Psoas muscle (tissue), 8 donors: ENCODE data around the gene ZCRB1. TPM values are rescaled to one million over a fixed set of nuclear protein-coding genes. Genes with fewer than 3 reads are reported as not detected.

Experiments used
- ATAC-seq, 4 donors: fragments of 200-7000 bp; cut with Tn5 transposase; one replicate each; pipeline ENCODE4 v1.9.1; 2020; ENCODE audit warnings: moderate library complexity in 3 of 4, mild to moderate bottlenecking in 2 of 4
- DNase-seq, 2 donors: peaks; one replicate each; pipeline ENCODE4 v3.0.0-alpha.2; 2020
- H3K27ac ChIP-seq: fragments of 200-600 bp; one replicate; pipeline ENCODE4 v1.8.0; 2022
- H3K27me3 ChIP-seq, 3 donors: fragments of 200-600 bp in 1 of 3; one replicate each; pipeline versions ENCODE4 v1.6.1 to v1.8.0; 2013 to 2022; ENCODE audit warnings: low read length in 2 of 3, mild to moderate bottlenecking in 2 of 3, moderate library complexity in 1 of 3; ENCODE audit not compliant: insufficient read depth in 3 of 3
- H3K36me3 ChIP-seq, 2 donors: fragments of 200-600 bp in 1 of 2; one replicate each; pipeline versions ENCODE4 v1.6.1 to v1.8.0; 2013 to 2022; ENCODE audit warnings: low read depth in 1 of 2, mild to moderate bottlenecking in 1 of 2, moderate library complexity in 1 of 2; ENCODE audit not compliant: insufficient read depth in 1 of 2
- H3K4me1 ChIP-seq: fragments of 200-600 bp; one replicate; pipeline ENCODE4 v1.8.0; 2022
- H3K4me3 ChIP-seq: fragments of 200-600 bp; one replicate; pipeline ENCODE4 v1.8.0; 2022; ENCODE audit warnings: mild to moderate bottlenecking
- H3K9me3 ChIP-seq: fragments of 200-600 bp; one replicate; pipeline ENCODE4 v1.8.0; 2022
- CTCF ChIP-seq: fragments of 200-600 bp; IDR thresholded peaks from one replicate; pipeline ENCODE4 v1.8.0; 2022; ENCODE audit warnings: antibody characterized with exemption
- WGBS, 3 donors: extraction: QIAGEN DNeasy Blood & Tissue Kit; methylation state at CpG; one replicate each; pipeline versions ENCODE4 v1.1.6 to v1.1.7; 2013; 5-methylcytosine and 5-hydroxymethylcytosine counted together
- intact Hi-C, 2 donors: fragments of 100-400 bp; cut with DNase I; formaldehyde crosslinking; loops; one replicate each; pipeline versions ENCODE4 v1.11.0 to v1.14.2; 2022
- polyA plus RNA-seq, 3 donors: library from polyadenylated mRNA; stranded (reverse); fragments of 200-250 nt; gene quantifications; one replicate each; pipeline ENCODE4 v1.2.3, GENCODE V29; 2013
- total RNA-seq, 4 donors: library from RNA; stranded (reverse); fragmentation: NEBNext Ultra II Directional in 2 of 4; extraction: Animal tissue kit (Norgen Biotek cat#: 25700) in 2 of 4; gene quantifications; one replicate each; pipeline versions ENCODE4 v1.2.1 to v1.2.4, GENCODE V29; 2021 to 2023
- donor health status: healthy with polysubstance abuse.
- donor health status: DM: no; HTN: no; CAD: no; lungs with moderate emphysema.
- donor health status: Bipolar disorder and iron deficiency.
- donor health status: healthy.
- donor health status: DM: yes; HTN: yes; CAD: no.
- donor health status: DM: no; HTN: no; CAD: no.
- donor health status: DM: no; HTN: no; CAD: no.
- donor health status: DM: yes; HTN: yes; CAD: no.

Gene ZCRB1
- total and polyA plus RNA-seq, 7 donors = 22.1 to 66.4 (median 56.8) TPM

- no peaks in the 10 kb centered on the region for H3K9me3 ChIP-seq
- H3K27me3 ChIP-seq = no peaks in the 10 kb centered on the region
- H3K4me1 ChIP-seq = no peaks in the 10 kb centered on the region
- 61 to 62% (median 61%) methylated on average over 3 of the region's 3 CpGs for WGBS, 3 donors
- TF ChIP-seq CTCF = no peak
- intact Hi-C loops = no loop called here
- ATAC-seq (no peak), DNase-seq (no peak)
- no peaks in the 10 kb centered on the region for H3K36me3 ChIP-seq
- H3K27ac ChIP-seq = no peak overlapping the region
- no peak overlapping the region for H3K4me3 ChIP-seq
Observed at GRCh38 chr12:42281278-42281677, 44.6 kb downstream of the ZCRB1 start.

GRCh38 chr12:42278128-42278510 is 47.8 kb downstream of the ZCRB1 start:
- Histone ChIP-seq H3K4me1 (no peaks in the 10 kb centered on the region), H3K27me3 (no peaks in the 10 kb centered on the region), H3K4me3 (no peak overlapping the region), H3K36me3 (no peaks in the 10 kb centered on the region), H3K27ac (no peak overlapping the region), H3K9me3 (no peaks in the 10 kb centered on the region)
- DNase-seq = no peak
- intact Hi-C loops = no loop called here
- no peak for TF ChIP-seq CTCF
- no peak for ATAC-seq

- no peaks in the 10 kb centered on the region for H3K36me3 ChIP-seq
- H3K27ac ChIP-seq = no peak overlapping the region
- H3K4me1 ChIP-seq = no peaks in the 10 kb centered on the region
- no peaks in the 10 kb centered on the region for H3K27me3 ChIP-seq
- intact Hi-C loops = no loop called here
- ATAC-seq (no peak), DNase-seq (no peak)
- WGBS, 3 donors = 51 to 58% (median 52%) methylated on average over 6 of the region's 6 CpGs
- H3K4me3 ChIP-seq = no peak overlapping the region
- TF ChIP-seq CTCF = no peak
- H3K9me3 ChIP-seq = no peaks in the 10 kb centered on the region
Observed at GRCh38 chr12:42277396-42278127, 48.3 kb downstream of the ZCRB1 start.

GRCh38 chr12:42275499-42275898 is 50.4 kb downstream of the ZCRB1 start:
- DNase-seq (no peak), ATAC-seq (no peak)
- no peak for TF ChIP-seq CTCF
- no peaks in the 10 kb centered on the region for H3K9me3 ChIP-seq
- no peak overlapping the region for H3K4me3 ChIP-seq
- H3K27me3 ChIP-seq = no peaks in the 10 kb centered on the region
- no peaks in the 10 kb centered on the region for H3K4me1 ChIP-seq
- WGBS, 3 donors = 91 to 96% (median 92%) methylated on average over 4 of the region's 4 CpGs
- no peak overlapping the region for H3K27ac ChIP-seq
- intact Hi-C loops = no loop called here
- no peaks in the 10 kb centered on the region for H3K36me3 ChIP-seq

DNA sequence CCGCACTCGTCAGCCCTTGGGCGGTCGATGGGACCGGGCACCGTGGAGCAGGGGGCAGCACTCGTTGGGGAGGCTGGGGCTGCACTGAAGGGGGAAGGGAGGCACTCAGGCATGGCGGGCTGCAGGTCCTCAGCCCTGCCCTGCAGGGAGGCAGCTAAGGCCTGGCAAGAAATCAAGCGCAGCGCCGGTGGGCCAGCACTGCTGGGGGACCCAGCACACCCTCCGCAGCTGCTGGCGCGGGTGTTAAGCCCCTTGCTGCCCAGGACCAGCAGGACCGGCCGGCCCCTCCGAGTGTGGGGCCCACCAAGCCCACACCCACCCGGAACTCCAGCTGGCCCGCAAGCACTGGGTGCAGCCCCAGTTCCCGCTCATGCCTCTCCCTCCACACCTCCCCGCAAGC is 52.2 kb downstream of the ZCRB1 start:
- ATAC-seq = no peak
- no peak overlapping the region for H3K4me3 ChIP-seq
- TF ChIP-seq CTCF = no peak
- no peaks in the 10 kb centered on the region for H3K36me3 ChIP-seq
- intact Hi-C loops = no loop called here
- no peaks in the 10 kb centered on the region for H3K27me3 ChIP-seq
- H3K9me3 ChIP-seq = no peaks in the 10 kb centered on the region
- DNase-seq = no peak
- H3K4me1 ChIP-seq = no peaks in the 10 kb centered on the region
- WGBS, 3 donors = 93 to 99% (median 98%) methylated on average over 18 to 21 of the region's 21 CpGs
- H3K27ac ChIP-seq = no peak overlapping the region
